Epidermal melanocyte (primary cell): Measurements from ENCODE around the gene NT5C1A.

Source experiments
- DNase-seq: peaks from one replicate; pipeline ENCODE4 v3.0.0; 2011; ENCODE audit warnings: low spot score; ENCODE audit not compliant: insufficient read length

NT5C1A gene

GRCh38 chr1:39662861-39663260 is 9.0 kb downstream of the NT5C1A start:
- no peak for DNase-seq

- DNase-seq: no peak
Observed at GRCh38 chr1:39659538-39659937, 12.4 kb downstream of the NT5C1A start.

GRCh38 chr1:39659110-39659509 is 12.8 kb downstream of the NT5C1A start:
- DNase-seq: no peak

GRCh38 chr1:39657923-39658485 is 13.9 kb downstream of the NT5C1A start:
- no peak for DNase-seq

- no peak for DNase-seq
Observed at GRCh38 chr1:39657402-39657801, 14.5 kb downstream of the NT5C1A start.

- DNase-seq: no peak
Observed at GRCh38 chr1:39656391-39656790, 15.5 kb downstream of the NT5C1A start.

- DNase-seq: no peak
Observed at GRCh38 chr1:39655578-39656268, 16.2 kb downstream of the NT5C1A start.

- no peak for DNase-seq
Observed at GRCh38 chr1:39654291-39654690, 17.6 kb downstream of the NT5C1A start.

- DNase-seq: no peak
Observed at GRCh38 chr1:39653546-39654031, 18.3 kb downstream of the NT5C1A start.

- no peak for DNase-seq
Observed at GRCh38 chr1:39652554-39652953, 19.4 kb downstream of the NT5C1A start.

GRCh38 chr1:39652105-39652504 is 19.8 kb downstream of the NT5C1A start:
- no peak for DNase-seq

- no peak for DNase-seq
Observed at GRCh38 chr1:39650431-39650830, 21.5 kb downstream of the NT5C1A start.

GRCh38 chr1:39649636-39650185 is 22.2 kb downstream of the NT5C1A start:
- DNase-seq: no peak

GRCh38 chr1:39648496-39648895 is 23.4 kb downstream of the NT5C1A start:
- DNase-seq: no peak

GRCh38 chr1:39647247-39647646 is 24.7 kb downstream of the NT5C1A start:
- no peak for DNase-seq

- DNase-seq: peak; percentile 80
Observed at GRCh38 chr1:39646232-39647081, 25.4 kb downstream of the NT5C1A start.

GRCh38 chr1:39645411-39646043 is 26.4 kb downstream of the NT5C1A start:
- no peak for DNase-seq

GRCh38 chr1:39643705-39644104 is 28.2 kb downstream of the NT5C1A start:
- DNase-seq: no peak

- no peak for DNase-seq
Observed at GRCh38 chr1:39642796-39643195, 29.1 kb downstream of the NT5C1A start.

- DNase-seq: no peak
Observed at GRCh38 chr1:39640861-39641260, 31.0 kb downstream of the NT5C1A start.

- no peak for DNase-seq
Observed at GRCh38 chr1:39639305-39640130, 32.4 kb downstream of the NT5C1A start, which contains the start of gene HEYL. TSS of gene HEYL (minus strand) at chr1:39639643. CDS start at chr1:39639625, 18 bp downstream.
